GM18861 (cell line): ENCODE measurements around the gene RBM20.

Experiments
- ATAC-seq: cut with Tn5 transposase; IDR thresholded peaks from one replicate; pipeline ENCODE4 v1.9.1; 2021; ENCODE audit not compliant: unreplicated experiment

Gene RBM20

GRCh38 chr10:110781139-110781538 is 137.0 kb downstream of the RBM20 start:
- ATAC-seq, result no peak

- ATAC-seq, result no peak
Observed at GRCh38 chr10:110782616-110783015, 138.5 kb downstream of the RBM20 start.

- no peak for ATAC-seq
Observed at GRCh38 chr10:110783509-110784107, 139.5 kb downstream of the RBM20 start.

GRCh38 chr10:110784198-110784597 is 140.1 kb downstream of the RBM20 start:
- no peak for ATAC-seq

- ATAC-seq, result no peak
Observed at GRCh38 chr10:110786172-110786571, 142.0 kb downstream of the RBM20 start.

GRCh38 chr10:110788620-110789385 is 144.7 kb downstream of the RBM20 start:
- ATAC-seq, result no peak

- ATAC-seq, result no peak
Observed at GRCh38 chr10:110789604-110790433, 145.7 kb downstream of the RBM20 start.

- ATAC-seq, result no peak
Observed at GRCh38 chr10:110790913-110791506, 146.9 kb downstream of the RBM20 start.

- ATAC-seq, result no peak
Observed at GRCh38 chr10:110791541-110792073, 147.5 kb downstream of the RBM20 start.

- no peak for ATAC-seq
Observed at GRCh38 chr10:110792476-110793125, 148.5 kb downstream of the RBM20 start.

- no peak for ATAC-seq
Observed at GRCh38 chr10:110793128-110793812, 149.1 kb downstream of the RBM20 start.

- ATAC-seq, result no peak
Observed at GRCh38 chr10:110793886-110794285, 149.8 kb downstream of the RBM20 start.

- ATAC-seq, result no peak
Observed at GRCh38 chr10:110794808-110795207, 150.7 kb downstream of the RBM20 start.

- no peak for ATAC-seq
Observed at GRCh38 chr10:110797416-110797815, 153.3 kb downstream of the RBM20 start.

- ATAC-seq, result no peak
Observed at GRCh38 chr10:110798340-110798739, 154.2 kb downstream of the RBM20 start.

GRCh38 chr10:110802090-110802489 is 158.0 kb downstream of the RBM20 start:
- no peak for ATAC-seq

- ATAC-seq, result peak; percentile 64
Observed at GRCh38 chr10:110802551-110803238, 158.6 kb downstream of the RBM20 start.

GRCh38 chr10:110803239-110803749 is 159.2 kb downstream of the RBM20 start:
- ATAC-seq, result peak; percentile 28

- peak; percentile 57 for ATAC-seq
Observed at GRCh38 chr10:110803830-110804338, 159.7 kb downstream of the RBM20 start.
